ENCODE data around the gene KRT17. TPM values are rescaled to one million over a fixed set of nuclear protein-coding genes. Genes with fewer than 3 reads are reported as not detected.
"Not testable (repeated sequence)": the region's sequence is repeated elsewhere in the genome, so short reads cannot be mapped to it uniquely, and the experiment has no call there.

Gene KRT17
- polyA plus RNA-seq, 1 donor, result 1.1 TPM

GRCh38 chr17:41654678-41655607 lies 30.6 kb upstream of the KRT17 start:
- DNase-seq, result no peak

GRCh38 chr17:41653892-41654677 lies 29.7 kb upstream of the KRT17 start:
- DNase-seq, result no peak

GRCh38 chr17:41653421-41653820 lies 29.0 kb upstream of the KRT17 start:
- no peak for DNase-seq

GRCh38 chr17:41652461-41652970 lies 28.1 kb upstream of the KRT17 start:
- no peak for DNase-seq

- no peak for DNase-seq
Observed at GRCh38 chr17:41651625-41652460, 27.5 kb upstream of the KRT17 start.

- DNase-seq, result no peak
Observed at GRCh38 chr17:41650794-41651624, 26.6 kb upstream of the KRT17 start.

GRCh38 chr17:41649923-41650519 lies 25.6 kb upstream of the KRT17 start:
- no peak for DNase-seq

- DNase-seq, result peak; percentile 88
Observed at GRCh38 chr17:41648411-41649195, 24.2 kb upstream of the KRT17 start.

GRCh38 chr17:41647940-41648410 lies 23.6 kb upstream of the KRT17 start:
- peak; percentile 85 for DNase-seq

GRCh38 chr17:41647038-41647813 lies 22.9 kb upstream of the KRT17 start:
- no peak for DNase-seq

GRCh38 chr17:41642252-41643156 lies 18.1 kb upstream of the KRT17 start:
- DNase-seq, result no peak

- not testable (repeated sequence) for DNase-seq
Observed at GRCh38 chr17:41640596-41640995, 16.2 kb upstream of the KRT17 start.

- DNase-seq, result no peak
Observed at GRCh38 chr17:41639492-41640473, 15.4 kb upstream of the KRT17 start.

- no peak for DNase-seq
Observed at GRCh38 chr17:41638941-41639340, 14.6 kb upstream of the KRT17 start.

- no peak for DNase-seq
Observed at GRCh38 chr17:41638194-41638593, 13.8 kb upstream of the KRT17 start.

GRCh38 chr17:41636652-41637051 lies 12.3 kb upstream of the KRT17 start:
- no peak for DNase-seq
